WERI-Rb-1 (cell line): Measurements from ENCODE around the gene SWT1.

Experiments used
- DNase-seq: peaks from one replicate; pipeline ENCODE4 v3.0.0-alpha.2; 2020
- H3K27ac ChIP-seq: fragments of 250-450 bp; sonication (Bioruptor Pico); 2 replicates; pipeline ENCODE4 v1.5.1; 2020; ENCODE audit warnings: mild to moderate bottlenecking, moderate library complexity
- H3K27me3 ChIP-seq: fragments of 250-450 bp; sonication (Bioruptor Pico); 2 replicates; pipeline ENCODE4 v1.5.1; 2021; ENCODE audit warnings: mild to moderate bottlenecking, low read depth, moderate library complexity; ENCODE audit not compliant: insufficient read depth, severe bottlenecking
- H3K36me3 ChIP-seq: fragments of 250-450 bp; sonication (Bioruptor Pico); 2 replicates; pipeline ENCODE4 v1.5.1; 2020; ENCODE audit warnings: mild to moderate bottlenecking, moderate library complexity
- H3K4me3 ChIP-seq: 2 replicates; pipeline ENCODE4 v1.5.1; 2011; ENCODE audit warnings: low read depth, mild to moderate bottlenecking, control low read depth, low read length
- H3K9me3 ChIP-seq: fragments of 250-450 bp; sonication (Bioruptor Pico); 2 replicates; pipeline ENCODE4 v1.5.1; 2021; ENCODE audit warnings: mild to moderate bottlenecking, moderate library complexity; ENCODE audit not compliant: severe bottlenecking
- TF ChIP-seq, protein P1 (sequence below): IDR thresholded peaks from 2 replicates; pipeline ENCODE4 v1.5.1; 2011; ENCODE audit warnings: low read depth, mild to moderate bottlenecking, control low read depth, inconsistent platforms, low read length

The SWT1 gene

DNA sequence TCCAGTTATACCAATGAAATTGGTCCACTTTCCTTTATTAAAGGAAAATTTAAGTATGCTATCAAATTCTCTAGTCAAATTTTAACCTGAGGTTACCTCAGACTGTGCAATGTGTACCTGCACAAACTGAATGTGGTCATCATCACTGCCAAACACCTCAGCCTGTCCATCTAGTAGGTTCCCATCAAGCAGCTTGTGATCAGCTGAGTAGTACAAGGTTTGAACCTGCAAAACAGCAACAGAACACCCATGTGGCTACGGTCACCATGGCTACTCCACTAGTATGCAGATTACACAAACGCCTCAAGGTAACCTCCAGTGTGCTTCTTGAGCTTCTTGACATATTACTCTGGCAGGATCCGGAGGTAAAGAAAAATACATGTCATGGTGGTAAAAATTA lies 148.5 kb downstream of the SWT1 start:
- no peaks in the 10 kb centered on the region for H3K9me3 ChIP-seq
- no peak overlapping the region for H3K27ac ChIP-seq
- TF ChIP-seq, protein P1, sequence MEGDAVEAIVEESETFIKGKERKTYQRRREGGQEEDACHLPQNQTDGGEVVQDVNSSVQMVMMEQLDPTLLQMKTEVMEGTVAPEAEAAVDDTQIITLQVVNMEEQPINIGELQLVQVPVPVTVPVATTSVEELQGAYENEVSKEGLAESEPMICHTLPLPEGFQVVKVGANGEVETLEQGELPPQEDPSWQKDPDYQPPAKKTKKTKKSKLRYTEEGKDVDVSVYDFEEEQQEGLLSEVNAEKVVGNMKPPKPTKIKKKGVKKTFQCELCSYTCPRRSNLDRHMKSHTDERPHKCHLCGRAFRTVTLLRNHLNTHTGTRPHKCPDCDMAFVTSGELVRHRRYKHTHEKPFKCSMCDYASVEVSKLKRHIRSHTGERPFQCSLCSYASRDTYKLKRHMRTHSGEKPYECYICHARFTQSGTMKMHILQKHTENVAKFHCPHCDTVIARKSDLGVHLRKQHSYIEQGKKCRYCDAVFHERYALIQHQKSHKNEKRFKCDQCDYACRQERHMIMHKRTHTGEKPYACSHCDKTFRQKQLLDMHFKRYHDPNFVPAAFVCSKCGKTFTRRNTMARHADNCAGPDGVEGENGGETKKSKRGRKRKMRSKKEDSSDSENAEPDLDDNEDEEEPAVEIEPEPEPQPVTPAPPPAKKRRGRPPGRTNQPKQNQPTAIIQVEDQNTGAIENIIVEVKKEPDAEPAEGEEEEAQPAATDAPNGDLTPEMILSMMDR, result no peak
- no peak overlapping the region for H3K4me3 ChIP-seq
- no peaks in the 10 kb centered on the region for H3K27me3 ChIP-seq
- no peak for DNase-seq
- H3K36me3 ChIP-seq, result peaks cover 100% of the 10 kb centered on the region

DNA sequence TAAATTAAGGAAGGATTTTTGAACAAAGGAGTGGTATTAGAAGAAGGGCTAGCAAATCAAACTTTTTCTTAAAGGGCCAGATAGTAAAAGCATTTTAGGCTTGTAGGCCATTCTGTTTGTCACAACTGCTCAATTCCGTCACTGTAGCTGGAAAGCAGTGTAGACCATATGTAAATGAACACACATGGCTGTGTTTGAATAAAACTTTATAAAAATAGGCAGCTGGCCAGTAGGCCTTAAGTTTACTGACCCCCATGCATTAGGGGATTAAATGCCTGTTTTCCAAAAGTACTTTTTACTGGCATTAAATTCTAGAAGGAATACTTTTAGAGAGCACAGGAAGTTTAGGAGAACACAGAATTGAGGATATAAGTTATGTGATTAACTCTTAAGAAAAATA lies 151.2 kb downstream of the SWT1 start:
- no peaks in the 10 kb centered on the region for H3K9me3 ChIP-seq
- TF ChIP-seq, protein P1, result no peak
- no peak overlapping the region for H3K27ac ChIP-seq
- no peak for DNase-seq
- H3K36me3 ChIP-seq, result peaks cover 93% of the 10 kb centered on the region
- no peak overlapping the region for H3K4me3 ChIP-seq
- no peaks in the 10 kb centered on the region for H3K27me3 ChIP-seq

DNA sequence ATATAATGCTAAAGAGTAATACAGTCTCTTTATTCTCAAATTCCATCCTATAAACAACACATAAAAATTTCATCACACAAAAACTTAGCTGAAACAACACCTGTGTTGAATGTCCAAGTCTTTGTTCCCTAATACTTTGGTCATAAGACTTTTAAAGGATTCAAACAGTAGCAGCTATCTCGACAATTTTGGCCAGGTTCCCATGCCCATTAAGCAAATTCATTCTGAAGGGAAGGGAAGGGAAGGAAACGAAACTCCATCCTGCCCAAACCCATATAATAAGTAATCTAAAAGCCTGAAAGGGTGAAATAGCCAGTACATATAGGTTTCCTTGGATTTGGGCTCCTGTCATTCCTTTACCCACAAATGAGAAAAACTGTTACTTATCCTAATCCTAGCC lies 152.6 kb downstream of the SWT1 start:
- H3K9me3 ChIP-seq, result no peaks in the 10 kb centered on the region
- no peak overlapping the region for H3K27ac ChIP-seq
- no peak for DNase-seq
- no peak overlapping the region for H3K4me3 ChIP-seq
- TF ChIP-seq, protein P1, result no peak
- H3K27me3 ChIP-seq, result no peaks in the 10 kb centered on the region
- H3K36me3 ChIP-seq, result peaks cover 78% of the 10 kb centered on the region

DNA sequence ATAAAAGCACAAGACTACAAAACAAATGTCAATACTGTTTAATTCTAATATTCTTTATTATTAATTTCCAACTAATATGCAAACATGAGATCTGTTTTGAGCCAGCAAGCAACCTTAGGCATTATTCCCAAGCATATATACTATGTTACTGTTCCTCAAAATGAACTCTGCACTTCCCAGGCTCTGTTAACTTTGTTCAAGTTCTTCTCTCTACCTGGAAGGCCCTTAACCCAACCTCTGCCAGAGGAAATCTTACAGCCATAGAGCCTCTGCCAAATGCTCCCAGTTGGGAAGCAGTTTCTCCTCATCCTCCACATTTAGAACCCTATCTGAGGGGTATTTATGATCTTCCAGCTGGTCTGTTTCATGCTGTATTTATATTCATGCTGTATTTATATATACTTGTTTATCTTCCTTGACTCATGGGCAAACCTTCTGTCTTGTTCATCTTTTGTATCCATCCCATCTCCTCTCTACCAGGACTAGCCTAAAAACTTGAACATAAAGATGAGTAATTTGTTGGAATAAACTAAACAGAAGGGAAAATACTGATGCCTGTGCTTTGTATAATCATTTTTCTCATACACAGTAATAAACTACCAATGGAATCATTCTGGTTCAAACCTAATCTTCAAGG lies 154.7 kb downstream of the SWT1 start:
- Histone ChIP-seq H3K9me3 (no peaks in the 10 kb centered on the region), H3K27me3 (no peaks in the 10 kb centered on the region), H3K27ac (no peak overlapping the region), H3K36me3 (peaks cover 67% of the 10 kb centered on the region), H3K4me3 (no peak overlapping the region)
- TF ChIP-seq, protein P1, result no peak
- DNase-seq, result no peak

GRCh38 chr1:185312361-185313138 lies 155.6 kb downstream of the SWT1 start:
- H3K36me3 ChIP-seq, result peaks cover 63% of the 10 kb centered on the region
- no peak overlapping the region for H3K27ac ChIP-seq
- H3K27me3 ChIP-seq, result no peaks in the 10 kb centered on the region
- H3K4me3 ChIP-seq, result no peak overlapping the region
- TF ChIP-seq, protein P1, result no peak
- DNase-seq, result no peak
- H3K9me3 ChIP-seq, result no peaks in the 10 kb centered on the region
